Fibroblast of skin of left biceps (primary cell): Measurements from ENCODE around the gene BCL11A.
"Not testable (repeated sequence)": the region's sequence is repeated elsewhere in the genome, so short reads cannot be mapped to it uniquely, and the experiment has no call there.

Source experiments
- DNase-seq, 2 experiments: peaks; one replicate each; pipeline ENCODE4 v3.0.0-alpha.2; 2013; ENCODE audit warnings: low read depth in 2 of 2

BCL11A gene

GRCh38 chr2:60433018-60433596 is 120.3 kb downstream of the BCL11A start:
- no peak for DNase-seq

GRCh38 chr2:60432035-60432601 is 121.3 kb downstream of the BCL11A start:
- no peak for DNase-seq

- DNase-seq = no peak
Measured at GRCh38 chr2:60429681-60430080, 123.8 kb downstream of the BCL11A start.

GRCh38 chr2:60426880-60427279 is 126.6 kb downstream of the BCL11A start:
- no peak for DNase-seq

- DNase-seq = no peak
Measured at GRCh38 chr2:60426341-60426740, 127.1 kb downstream of the BCL11A start.

- DNase-seq = no peak
Measured at GRCh38 chr2:60424233-60424632, 129.2 kb downstream of the BCL11A start.

- no peak for DNase-seq
Measured at GRCh38 chr2:60423505-60423904, 129.9 kb downstream of the BCL11A start.

GRCh38 chr2:60422826-60423483 is 130.5 kb downstream of the BCL11A start:
- no peak for DNase-seq

GRCh38 chr2:60417210-60417609 is 136.2 kb downstream of the BCL11A start:
- DNase-seq = not testable (repeated sequence)

- DNase-seq = no peak
Measured at GRCh38 chr2:60416221-60417008, 137.0 kb downstream of the BCL11A start.

GRCh38 chr2:60415814-60416213 is 137.6 kb downstream of the BCL11A start:
- DNase-seq = no peak

- peak; percentile 64 to 74 for DNase-seq
Measured at GRCh38 chr2:60414495-60415138, 138.8 kb downstream of the BCL11A start.

- no peak for DNase-seq
Measured at GRCh38 chr2:60413814-60414168, 139.7 kb downstream of the BCL11A start.

- DNase-seq = no peak
Measured at GRCh38 chr2:60413069-60413813, 140.2 kb downstream of the BCL11A start.

- DNase-seq = no peak
Measured at GRCh38 chr2:60412620-60413019, 140.8 kb downstream of the BCL11A start.

- DNase-seq = no peak
Measured at GRCh38 chr2:60412027-60412426, 141.4 kb downstream of the BCL11A start.

GRCh38 chr2:60411295-60411694 is 142.2 kb downstream of the BCL11A start:
- DNase-seq = peak; percentile 42 to 52

- no peak for DNase-seq
Measured at GRCh38 chr2:60410456-60411146, 142.9 kb downstream of the BCL11A start.

GRCh38 chr2:60409531-60409871 is 144.0 kb downstream of the BCL11A start:
- no peak for DNase-seq

GRCh38 chr2:60408811-60409530 is 144.5 kb downstream of the BCL11A start:
- no peak for DNase-seq
